CD4-positive, alpha-beta T cell (primary cell): ENCODE data around the gene HSP90B1. TPM values are rescaled to one million over a fixed set of nuclear protein-coding genes. Genes with fewer than 3 reads are reported as not detected.

Experiments used
- ATAC-seq: fragments of 200-7000 bp; cut with Tn5 transposase; one replicate; pipeline ENCODE4 v1.10.0; 2022; ENCODE audit warnings: mild to moderate bottlenecking; ENCODE audit not compliant: poor library complexity
- CTCF ChIA-PET: fragments of 350-600 bp; sonication (Branson Sonifier 250); formaldehyde crosslinking; loops from one replicate; lab custom pipeline; 2021; ENCODE audit warnings: antibody characterized with exemption, inconsistent platforms; lab: Charles Lee
- POLR2A ChIA-PET: fragments of 350-600 bp; sonication (Branson Sonifier 250); formaldehyde crosslinking; loops from one replicate; lab custom pipeline; 2021; ENCODE audit warnings: antibody characterized with exemption, inconsistent platforms; lab: Charles Lee
- DNase-seq, 14 experiments: peaks; one replicate each; pipeline ENCODE4 v3.0.0-alpha.2; 2013 to 2020; ENCODE audit warnings: mixed read lengths in 2 of 14
- H3K27ac ChIP-seq, 2 donors: one replicate each; pipeline versions ENCODE4 v1.5.1 to v1.7.0; 2013; ENCODE audit warnings: low read length in 2 of 2, low read depth in 1 of 2, mild to moderate bottlenecking in 1 of 2
- H3K27me3 ChIP-seq, 2 experiments: 1 replicate in 1 of 2; 2 replicates in 1 of 2; pipeline versions ENCODE4 v1.6.1 to v1.7.0; 2013; ENCODE audit warnings: low read length in 2 of 2, control low read depth in 1 of 2, mild to moderate bottlenecking in 1 of 2, moderate library complexity in 1 of 2; ENCODE audit not compliant: insufficient read depth in 2 of 2, control insufficient read depth in 1 of 2
- H3K36me3 ChIP-seq: one replicate; pipeline ENCODE4 v1.6.1; 2013; ENCODE audit warnings: low read length, control low read depth; ENCODE audit not compliant: insufficient read depth
- H3K4me1 ChIP-seq: one replicate; pipeline ENCODE4 v1.6.1; 2013; ENCODE audit warnings: low read length, control low read depth; ENCODE audit not compliant: insufficient read depth
- H3K4me3 ChIP-seq: one replicate; pipeline ENCODE4 v1.5.1; 2013; ENCODE audit warnings: mild to moderate bottlenecking, low read length, moderate library complexity
- H3K9me3 ChIP-seq, 2 experiments: 1 replicate in 1 of 2; 2 replicates in 1 of 2; pipeline versions ENCODE4 v1.6.1 to v1.7.0; 2013; ENCODE audit warnings: low read length in 2 of 2, mild to moderate bottlenecking in 2 of 2, control low read depth in 1 of 2, moderate library complexity in 1 of 2; ENCODE audit not compliant: control insufficient read depth in 1 of 2, insufficient read depth in 1 of 2
- H3K27ac Mint-ChIP-seq: one replicate; pipeline ENCODE4 v1.8.0; 2020; ENCODE audit warnings: mixed read lengths
- H3K27me3 Mint-ChIP-seq: one replicate; pipeline ENCODE4 v1.8.0; 2021; ENCODE audit warnings: mixed read lengths
- H3K36me3 Mint-ChIP-seq: one replicate; pipeline ENCODE4 v1.8.0; 2021; ENCODE audit warnings: low read depth, mixed read lengths
- H3K4me1 Mint-ChIP-seq: one replicate; pipeline ENCODE4 v1.8.0; 2021; ENCODE audit warnings: low read depth, mixed read lengths
- H3K4me3 Mint-ChIP-seq: one replicate; pipeline ENCODE4 v1.8.0; 2020; ENCODE audit warnings: mild to moderate bottlenecking, mixed read lengths
- H3K9me3 Mint-ChIP-seq: one replicate; pipeline ENCODE4 v1.8.0; 2020; ENCODE audit warnings: mixed read lengths
- intact Hi-C, 2 experiments: fragments of 100-400 bp; cut with DNase I in 1 of 2; cut with micrococcal nuclease in 1 of 2; formaldehyde crosslinking; loops; one replicate each; pipeline versions ENCODE4 v1.15.1 to v1.9.0; 2023 to 2025; cut with DNase I, micrococcal nuclease
- total RNA-seq, 174 experiments: library from RNA in 2 of 174; stranded (reverse) in 2 of 174; gene quantifications; one replicate each; pipeline ENCODE4 v1.2.3 and lab custom pipeline; 2021 to 2026
- TF ChIP-seq, protein P1 (sequence below): fragments of 200-600 bp; IDR thresholded peaks from one replicate; pipeline ENCODE4 v1.8.0; 2022; ENCODE audit warnings: antibody characterized with exemption, mild to moderate bottlenecking

HSP90B1 gene
- total RNA-seq, 2 experiments from 2014 or later: 201 to 212 TPM

GRCh38 chr12:103996595-103996994, 66.4 kb downstream of the HSP90B1 start:
- peaks cover 3 to 4% of the 10 kb centered on the region in 2 experiments for H3K27me3 ChIP-seq
- CTCF ChIA-PET: no interaction called here
- no peak overlapping the region for H3K4me3 Mint-ChIP-seq
- ATAC-seq (no peak), DNase-seq (no peak)
- peaks cover 23% of the 10 kb centered on the region for H3K27me3 Mint-ChIP-seq
- intact Hi-C loops: no loop called here
- H3K4me3 ChIP-seq: no peak overlapping the region
- POLR2A ChIA-PET: no interaction called here
- no peaks in the 10 kb centered on the region for H3K9me3 ChIP-seq
- no peak overlapping the region for H3K27ac ChIP-seq
- no peaks in the 10 kb centered on the region for H3K4me1 ChIP-seq
- no peaks in the 10 kb centered on the region for H3K36me3 Mint-ChIP-seq
- H3K27ac Mint-ChIP-seq: no peak overlapping the region
- no peaks in the 10 kb centered on the region for H3K4me1 Mint-ChIP-seq
- H3K36me3 ChIP-seq: no peaks in the 10 kb centered on the region
- no peaks in the 10 kb centered on the region for H3K9me3 Mint-ChIP-seq
- TF ChIP-seq, protein P1, sequence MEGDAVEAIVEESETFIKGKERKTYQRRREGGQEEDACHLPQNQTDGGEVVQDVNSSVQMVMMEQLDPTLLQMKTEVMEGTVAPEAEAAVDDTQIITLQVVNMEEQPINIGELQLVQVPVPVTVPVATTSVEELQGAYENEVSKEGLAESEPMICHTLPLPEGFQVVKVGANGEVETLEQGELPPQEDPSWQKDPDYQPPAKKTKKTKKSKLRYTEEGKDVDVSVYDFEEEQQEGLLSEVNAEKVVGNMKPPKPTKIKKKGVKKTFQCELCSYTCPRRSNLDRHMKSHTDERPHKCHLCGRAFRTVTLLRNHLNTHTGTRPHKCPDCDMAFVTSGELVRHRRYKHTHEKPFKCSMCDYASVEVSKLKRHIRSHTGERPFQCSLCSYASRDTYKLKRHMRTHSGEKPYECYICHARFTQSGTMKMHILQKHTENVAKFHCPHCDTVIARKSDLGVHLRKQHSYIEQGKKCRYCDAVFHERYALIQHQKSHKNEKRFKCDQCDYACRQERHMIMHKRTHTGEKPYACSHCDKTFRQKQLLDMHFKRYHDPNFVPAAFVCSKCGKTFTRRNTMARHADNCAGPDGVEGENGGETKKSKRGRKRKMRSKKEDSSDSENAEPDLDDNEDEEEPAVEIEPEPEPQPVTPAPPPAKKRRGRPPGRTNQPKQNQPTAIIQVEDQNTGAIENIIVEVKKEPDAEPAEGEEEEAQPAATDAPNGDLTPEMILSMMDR: no peak

- no peaks in the 10 kb centered on the region for H3K9me3 Mint-ChIP-seq
- Histone ChIP-seq H3K4me3 (no peak overlapping the region), H3K27ac (no peak overlapping the region), H3K9me3 (no peaks in the 10 kb centered on the region), H3K36me3 (no peaks in the 10 kb centered on the region), H3K4me1 (no peaks in the 10 kb centered on the region), H3K27me3 (peaks cover 6 to 8% of the 10 kb centered on the region in 2 experiments)
- intact Hi-C loops: no loop called here
- CTCF ChIA-PET: interaction anchor here (1.3 kb wide), 1 partner anchor 10 kb away, joined by 5 read pairs; no protein-coding TSS in a partner anchor
- TF ChIP-seq, protein P1: no peak
- H3K4me3 Mint-ChIP-seq: no peak overlapping the region
- ATAC-seq (no peak), DNase-seq (no peak)
- H3K27ac Mint-ChIP-seq: no peak overlapping the region
- H3K4me1 Mint-ChIP-seq: no peaks in the 10 kb centered on the region
- H3K27me3 Mint-ChIP-seq: peaks cover 29% of the 10 kb centered on the region
- H3K36me3 Mint-ChIP-seq: no peaks in the 10 kb centered on the region
- POLR2A ChIA-PET: no interaction called here
These were observed 67.2 kb downstream of the HSP90B1 start for GRCh38 chr12:103997286-103997900.

Other genes starting within 250 kb of the HSP90B1 start
- 1 to 10 TPM; 3.5 to 4.0 TPM for gene NT5DC3, start 89.2 kb upstream of the HSP90B1 start, total RNA-seq
- gene TDG, start 35.5 kb downstream of the HSP90B1 start, total RNA-seq: 10 to 100 TPM; 27.5 to 29.6 TPM
- not detected for gene GLT8D2, start 119.8 kb downstream of the HSP90B1 start, total RNA-seq
- gene HCFC2, start 134.1 kb downstream of the HSP90B1 start, total RNA-seq: 10 to 100 TPM; 11.2 to 15.1 TPM
- 10 to 100 TPM; 12.8 to 14.6 TPM for gene NFYB, start 207.8 kb downstream of the HSP90B1 start, total RNA-seq